Measurements from ENCODE around the gene KRTAP6-3. TPM values are rescaled to one million over a fixed set of nuclear protein-coding genes. Genes with fewer than 3 reads are reported as not detected.

KRTAP6-3 gene
- not detected for total RNA-seq

- Histone ChIP-seq H3K4me1 (no peaks in the 10 kb centered on the region), H3K27me3 (no peaks in the 10 kb centered on the region), H3K36me3 (no peaks in the 10 kb centered on the region), H3K27ac (no peak within 1 kb of the TSS), H3K9me3 (no peaks in the 10 kb centered on the region), H3K4me3 (no peak within 1 kb of the TSS)
- TF ChIP-seq EP300 (IDR thresholded peaks at IDR 0.05) (no peak), CTCF (IDR thresholded peaks at IDR 0.05) (no peak)
- WGBS, 2 donors (ENCODE audit: low coverage in 1 of 2), result 85 to 100% methylated on average over 3 of the region's 4 CpGs
- ATAC-seq, result no peak
These were observed at the start of gene KRTAP6-3 for GRCh38 chr21:30592140-30592539. TSS of gene KRTAP6-3 (plus strand) at chr21:30592440. CDS start at chr21:30592446, 6 bp downstream.

DNA sequence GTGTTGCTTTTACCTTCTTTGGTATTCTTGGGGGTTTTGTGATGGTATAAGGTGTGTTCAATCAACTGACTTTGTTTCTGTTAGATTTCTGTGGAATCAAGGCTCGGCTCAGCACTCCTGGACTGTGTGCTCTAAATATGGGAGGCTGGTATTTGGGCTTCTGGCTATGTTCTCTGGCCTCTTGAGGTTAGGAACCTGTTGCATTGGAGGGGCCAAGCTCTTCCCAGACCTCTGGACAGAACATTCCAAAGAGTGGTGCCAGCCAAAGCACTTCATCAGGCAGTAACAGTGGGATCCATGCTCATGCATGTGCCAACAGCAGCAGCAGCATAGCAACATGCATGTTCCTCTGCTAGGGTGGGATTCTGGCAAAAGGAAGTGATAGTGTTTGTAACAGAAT lies 39.5 kb upstream of the KRTAP6-3 start:
- Histone ChIP-seq H3K27me3 (no peaks in the 10 kb centered on the region), H3K4me3 (no peak overlapping the region), H3K4me1 (no peaks in the 10 kb centered on the region), H3K9me3 (no peaks in the 10 kb centered on the region), H3K36me3 (no peaks in the 10 kb centered on the region), H3K27ac (no peak overlapping the region)
- no CpG with 5 or more reads among the region's 1 CpG for WGBS, 2 donors (ENCODE audit: low coverage in 1 of 2)
- no peak for TF ChIP-seq POLR2AphosphoS5 (IDR thresholded peaks at IDR 0.05)
- TF ChIP-seq POLR2A (IDR thresholded peaks at IDR 0.05), result no peak
- TF ChIP-seq EP300 (IDR thresholded peaks at IDR 0.05), result no peak
- TF ChIP-seq CTCF (IDR thresholded peaks at IDR 0.05), result no peak
- no peak for ATAC-seq

DNA sequence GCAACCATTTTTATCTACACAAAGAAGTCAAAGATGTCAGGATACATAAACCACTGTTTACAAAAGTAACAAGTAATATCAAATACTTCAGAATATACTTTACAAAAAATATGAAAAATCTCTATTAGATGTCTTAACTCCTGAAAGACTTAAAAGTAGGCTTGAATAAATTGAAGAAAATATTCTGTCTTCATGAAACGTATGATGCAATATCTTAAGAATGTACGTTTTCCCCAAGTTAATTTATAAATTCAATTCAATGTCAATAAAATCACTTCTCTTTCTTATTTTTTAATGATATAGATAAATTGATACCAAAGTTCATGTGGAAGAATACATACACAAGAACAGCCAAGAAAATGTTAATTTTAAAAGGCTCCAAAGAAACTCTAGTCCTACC lies 37.1 kb upstream of the KRTAP6-3 start:
- TF ChIP-seq POLR2A (IDR thresholded peaks at IDR 0.05), result no peak
- no peaks in the 10 kb centered on the region for H3K27me3 ChIP-seq

GRCh38 chr21:30561264-30561895 lies 30.9 kb upstream of the KRTAP6-3 start, which contains the start of gene KRTAP19-7:
TSS of gene KRTAP19-7 (minus strand) at chr21:30561314. CDS start at chr21:30561289, 25 bp downstream.
- 77% methylated on average over 2 of the region's 2 CpGs; no CpG with 5 or more reads in 1 of the 2 donors for WGBS, 2 donors (ENCODE audit: low coverage in 1 of 2)
- no peak within 1 kb of the TSS for H3K4me3 ChIP-seq
- no peaks in the 10 kb centered on the region for H3K9me3 ChIP-seq
- H3K4me1 ChIP-seq, result no peaks in the 10 kb centered on the region
- TF ChIP-seq POLR2AphosphoS5 (IDR thresholded peaks at IDR 0.05) (no peak), CTCF (IDR thresholded peaks at IDR 0.05) (no peak), EP300 (IDR thresholded peaks at IDR 0.05) (no peak), POLR2A (IDR thresholded peaks at IDR 0.05) (no peak)
- no peak within 1 kb of the TSS for H3K27ac ChIP-seq
- no peaks in the 10 kb centered on the region for H3K36me3 ChIP-seq
- no peak for ATAC-seq
- no peaks in the 10 kb centered on the region for H3K27me3 ChIP-seq

More for the DNA sequence above, 37.1 kb upstream of the KRTAP6-3 start:
- no peaks in the 10 kb centered on the region for H3K36me3 ChIP-seq
- no peaks in the 10 kb centered on the region for H3K9me3 ChIP-seq
- no peak for ATAC-seq
- H3K4me3 ChIP-seq, result no peak overlapping the region
- H3K27ac ChIP-seq, result no peak overlapping the region
- WGBS, 2 donors (ENCODE audit: low coverage in 1 of 2), result 85% methylated on average over 2 of the region's 2 CpGs
- H3K4me1 ChIP-seq, result no peaks in the 10 kb centered on the region

DNA sequence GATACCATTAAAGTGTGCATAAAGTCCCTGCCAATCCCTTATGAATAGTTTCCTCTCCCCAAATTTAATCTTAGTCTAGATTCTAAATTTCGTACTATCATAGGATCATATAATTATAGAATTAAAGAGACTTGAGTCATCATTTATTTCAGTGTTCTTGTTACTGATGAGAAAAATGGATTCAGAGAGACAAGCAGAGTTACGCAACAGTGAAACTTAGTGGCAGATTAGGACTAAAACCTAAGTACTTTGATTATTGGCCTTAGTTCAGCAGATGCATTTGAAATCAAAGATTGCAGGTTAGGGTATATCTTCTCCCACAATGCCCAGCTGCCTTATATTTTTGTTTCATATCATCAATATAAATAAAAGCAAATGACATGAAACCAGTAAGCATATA lies 30.3 kb upstream of the KRTAP6-3 start:
- Histone ChIP-seq H3K27me3 (no peaks in the 10 kb centered on the region), H3K9me3 (no peaks in the 10 kb centered on the region), H3K27ac (no peak overlapping the region), H3K4me1 (no peaks in the 10 kb centered on the region), H3K36me3 (no peaks in the 10 kb centered on the region), H3K4me3 (no peak overlapping the region)
- no peak for ATAC-seq
- 68 to 85% methylated on average over 2 of the region's 2 CpGs for WGBS, 2 donors (ENCODE audit: low coverage in 1 of 2)
- TF ChIP-seq POLR2AphosphoS5 (IDR thresholded peaks at IDR 0.05), result no peak

DNA sequence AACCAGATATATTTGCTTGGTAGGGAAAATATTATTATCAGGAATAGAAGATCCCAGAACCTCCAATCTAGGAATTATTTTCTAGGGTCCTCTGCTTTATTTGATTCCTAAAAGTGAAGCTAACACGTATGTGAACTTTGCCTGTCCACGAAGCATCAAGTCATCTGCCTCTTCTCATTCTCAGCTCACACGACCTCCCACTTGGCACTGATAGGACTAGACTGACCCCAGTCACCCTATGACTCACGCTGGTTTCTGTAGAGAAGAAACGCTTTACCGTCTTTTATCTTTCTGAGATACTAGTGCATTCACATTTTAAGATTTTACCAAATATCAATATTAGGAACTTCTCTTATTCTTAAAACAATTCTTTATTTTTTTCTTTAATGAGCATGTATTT lies 29.2 kb upstream of the KRTAP6-3 start:
- no peak for ATAC-seq
- H3K4me1 ChIP-seq, result no peaks in the 10 kb centered on the region
- H3K36me3 ChIP-seq, result no peaks in the 10 kb centered on the region
- no peak for TF ChIP-seq CTCF (IDR thresholded peaks at IDR 0.05)
- TF ChIP-seq EP300 (IDR thresholded peaks at IDR 0.05), result no peak
- no peak for TF ChIP-seq POLR2AphosphoS5 (IDR thresholded peaks at IDR 0.05)
- no peak for TF ChIP-seq POLR2A (IDR thresholded peaks at IDR 0.05)
- no peaks in the 10 kb centered on the region for H3K9me3 ChIP-seq
- no peak overlapping the region for H3K4me3 ChIP-seq
- 38 to 46% methylated on average over 5 to 6 of the region's 6 CpGs for WGBS, 2 donors (ENCODE audit: low coverage in 1 of 2)
- H3K27me3 ChIP-seq, result no peaks in the 10 kb centered on the region
- no peak overlapping the region for H3K27ac ChIP-seq

Measured in gastroesophageal sphincter (tissue), 4 donors.